BE2C (cell line): ENCODE data around the gene GTPBP4.
"Not testable (repeated sequence)": the region's sequence is repeated elsewhere in the genome, so short reads cannot be mapped to it uniquely, and the experiment has no call there.

Experiments used
- DNase-seq: peaks from one replicate; pipeline ENCODE4 v3.0.0-alpha.2; 2020
- H3K27me3 ChIP-seq: fragments of 250-450 bp; sonication (Bioruptor Pico); 2 replicates; pipeline ENCODE4 v1.5.1; 2020; ENCODE audit warnings: mild to moderate bottlenecking
- H3K36me3 ChIP-seq: fragments of 250-450 bp; sonication (Bioruptor Pico); 2 replicates; pipeline ENCODE4 v1.5.1; 2020; ENCODE audit warnings: mild to moderate bottlenecking
- H3K4me1 ChIP-seq: fragments of 250-450 bp; sonication (Bioruptor Pico); 2 replicates; pipeline ENCODE4 v1.5.1; 2020
- H3K4me3 ChIP-seq: 2 replicates; pipeline ENCODE4 v1.5.1; 2011; ENCODE audit warnings: low read depth, low read length
- H3K9me3 ChIP-seq: fragments of 250-450 bp; sonication (Bioruptor Pico); 2 replicates; pipeline ENCODE4 v1.5.1; 2020
- CTCF ChIP-seq: IDR thresholded peaks from 2 replicates; pipeline ENCODE4 v1.5.1; 2012; ENCODE audit warnings: mild to moderate bottlenecking, low read depth, low read length

The GTPBP4 gene

GRCh38 chr10:1061930-1062774 is 73.9 kb downstream of the GTPBP4 start:
- Histone ChIP-seq H3K36me3 (no peaks in the 10 kb centered on the region), H3K4me1 (no peaks in the 10 kb centered on the region), H3K4me3 (no peak overlapping the region), H3K27me3 (no peaks in the 10 kb centered on the region), H3K9me3 (no peaks in the 10 kb centered on the region)
- TF ChIP-seq CTCF, result no peak
- DNase-seq, result no peak

GRCh38 chr10:1063232-1063865 is 75.1 kb downstream of the GTPBP4 start:
- Histone ChIP-seq H3K4me1 (no peaks in the 10 kb centered on the region), H3K36me3 (no peaks in the 10 kb centered on the region), H3K4me3 (no peak overlapping the region), H3K27me3 (no peaks in the 10 kb centered on the region), H3K9me3 (no peaks in the 10 kb centered on the region)
- TF ChIP-seq CTCF, result no peak
- DNase-seq, result no peak

GRCh38 chr10:1064964-1065247 is 76.7 kb downstream of the GTPBP4 start:
- no peaks in the 10 kb centered on the region for H3K36me3 ChIP-seq
- no peak for DNase-seq
- no peak overlapping the region for H3K4me3 ChIP-seq
- TF ChIP-seq CTCF, result no peak
- H3K9me3 ChIP-seq, result no peaks in the 10 kb centered on the region
- H3K4me1 ChIP-seq, result no peaks in the 10 kb centered on the region
- H3K27me3 ChIP-seq, result no peaks in the 10 kb centered on the region

GRCh38 chr10:1066734-1067133 is 78.5 kb downstream of the GTPBP4 start:
- not testable (repeated sequence) for DNase-seq, H3K9me3 ChIP-seq, H3K36me3 ChIP-seq, H3K4me1 ChIP-seq, H3K27me3 ChIP-seq, H3K4me3 ChIP-seq

- Histone ChIP-seq H3K4me1 (no peaks in the 10 kb centered on the region), H3K9me3 (no peaks in the 10 kb centered on the region), H3K36me3 (no peaks in the 10 kb centered on the region), H3K27me3 (no peaks in the 10 kb centered on the region), H3K4me3 (no peak overlapping the region)
- DNase-seq, result no peak
- no peak for TF ChIP-seq CTCF
Measured at GRCh38 chr10:1068380-1069361, 80.4 kb downstream of the GTPBP4 start.
